Neutrophil (primary cell): ENCODE results near the gene SLC38A5.

ENCODE experiments used
- H3K27ac ChIP-seq: fragments of 200-600 bp; sonication (generic); 2 replicates; pipeline ENCODE4 v1.5.1; 2016; ENCODE audit warnings: mild to moderate bottlenecking, moderate library complexity
- H3K27me3 ChIP-seq: fragments of 200-600 bp; sonication (generic); 2 replicates; pipeline ENCODE4 v1.6.0; 2016; ENCODE audit warnings: mild to moderate bottlenecking
- H3K36me3 ChIP-seq: fragments of 200-600 bp; sonication (generic); 2 replicates; pipeline ENCODE4 v1.5.1; 2017
- H3K4me1 ChIP-seq, 2 experiments: fragments of 200-600 bp in 1 of 2; sonication (generic) in 1 of 2; 1 replicate in 1 of 2; 2 replicates in 1 of 2; pipeline versions ENCODE4 v1.5.1 to v1.6.1; 2013 to 2016; ENCODE audit warnings: low read depth in 1 of 2, low read length in 1 of 2, mild to moderate bottlenecking in 1 of 2, moderate library complexity in 1 of 2; ENCODE audit not compliant: control insufficient read depth in 1 of 2, insufficient read depth in 1 of 2
- H3K4me3 ChIP-seq, 2 experiments: fragments of 200-600 bp in 1 of 2; sonication (generic) in 1 of 2; 1 replicate in 1 of 2; 2 replicates in 1 of 2; pipeline ENCODE4 v1.5.1; 2013 to 2016; ENCODE audit warnings: low read depth in 1 of 2, low read length in 1 of 2, mild to moderate bottlenecking in 1 of 2, moderate library complexity in 1 of 2
- H3K9me3 ChIP-seq: fragments of 200-600 bp; sonication (generic); 2 replicates; pipeline ENCODE4 v1.5.1; 2016
- TF ChIP-seq, protein P1 (sequence below): fragments of 200-600 bp; sonication (generic); IDR thresholded peaks from 2 replicates; pipeline ENCODE4 v1.5.1; 2016; ENCODE audit warnings: antibody characterized with exemption

The SLC38A5 gene

DNA sequence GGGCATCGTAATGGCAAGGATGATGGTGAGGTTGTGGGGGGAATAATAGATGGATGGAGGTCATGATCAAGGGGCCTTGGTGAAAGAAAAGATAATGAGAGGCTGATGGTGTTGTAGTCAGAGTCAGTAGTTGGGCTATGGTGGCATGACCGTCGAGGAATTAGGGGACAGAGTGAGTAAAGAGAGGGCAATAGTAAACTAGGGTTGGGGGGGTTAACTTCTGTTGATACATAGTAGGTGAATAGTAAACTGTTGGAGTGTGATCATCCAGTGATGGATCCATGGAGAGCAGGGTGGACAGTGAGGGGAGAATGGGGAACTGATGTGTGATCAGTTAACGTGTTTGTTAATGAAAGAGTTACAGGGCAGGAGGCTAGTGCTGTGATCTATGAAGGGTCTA, 6.9 kb upstream of the SLC38A5 start:
- Histone ChIP-seq H3K27ac (no peak overlapping the region), H3K4me3 (no peak overlapping the region)

DNA sequence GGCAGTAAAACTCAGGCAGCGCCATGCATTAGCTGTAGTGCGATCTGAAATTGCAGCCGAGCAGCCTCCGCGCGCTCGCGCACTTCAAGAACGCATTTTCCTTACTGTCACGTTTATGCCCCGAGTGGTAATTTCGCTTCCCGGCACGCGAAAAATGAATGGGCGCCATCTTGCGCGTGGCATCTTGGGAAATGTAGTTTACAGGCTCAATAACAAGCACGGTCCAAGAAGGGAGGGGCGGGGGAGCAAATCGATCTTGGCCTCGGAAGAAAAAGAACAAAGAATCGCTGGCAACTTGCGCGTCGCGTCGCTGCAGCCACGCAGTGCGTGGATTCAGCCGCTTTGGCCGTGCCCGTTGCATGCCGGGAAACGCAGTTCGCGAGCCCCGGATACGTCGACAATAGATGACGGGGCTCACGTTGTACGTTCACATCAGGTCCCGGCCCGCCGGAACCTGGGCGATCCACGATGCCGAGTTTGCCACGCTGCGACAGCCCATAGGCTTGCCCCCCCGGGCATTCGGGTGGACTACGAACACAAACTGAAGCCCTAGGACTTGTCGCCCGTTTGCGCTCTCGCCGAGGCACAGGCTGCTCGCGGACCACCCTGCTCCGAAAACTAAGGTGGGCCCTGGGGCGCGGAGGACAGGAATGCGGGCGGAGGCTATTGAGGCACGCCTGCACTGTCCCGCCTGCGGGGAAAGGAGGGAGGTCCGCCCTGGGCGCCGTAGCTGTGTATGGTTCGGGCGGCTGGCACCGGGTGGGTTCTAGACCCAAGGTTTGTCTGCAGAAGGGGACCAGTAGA, 5.9 kb upstream of the SLC38A5 start, which contains the start of gene FTSJ1:
Gene FTSJ1, plus strand, starts transcription at position 426 of the 804 bp plus-strand sequence. CDS start 1,849 bp downstream, outside the sequence.
- TF ChIP-seq, protein P1, sequence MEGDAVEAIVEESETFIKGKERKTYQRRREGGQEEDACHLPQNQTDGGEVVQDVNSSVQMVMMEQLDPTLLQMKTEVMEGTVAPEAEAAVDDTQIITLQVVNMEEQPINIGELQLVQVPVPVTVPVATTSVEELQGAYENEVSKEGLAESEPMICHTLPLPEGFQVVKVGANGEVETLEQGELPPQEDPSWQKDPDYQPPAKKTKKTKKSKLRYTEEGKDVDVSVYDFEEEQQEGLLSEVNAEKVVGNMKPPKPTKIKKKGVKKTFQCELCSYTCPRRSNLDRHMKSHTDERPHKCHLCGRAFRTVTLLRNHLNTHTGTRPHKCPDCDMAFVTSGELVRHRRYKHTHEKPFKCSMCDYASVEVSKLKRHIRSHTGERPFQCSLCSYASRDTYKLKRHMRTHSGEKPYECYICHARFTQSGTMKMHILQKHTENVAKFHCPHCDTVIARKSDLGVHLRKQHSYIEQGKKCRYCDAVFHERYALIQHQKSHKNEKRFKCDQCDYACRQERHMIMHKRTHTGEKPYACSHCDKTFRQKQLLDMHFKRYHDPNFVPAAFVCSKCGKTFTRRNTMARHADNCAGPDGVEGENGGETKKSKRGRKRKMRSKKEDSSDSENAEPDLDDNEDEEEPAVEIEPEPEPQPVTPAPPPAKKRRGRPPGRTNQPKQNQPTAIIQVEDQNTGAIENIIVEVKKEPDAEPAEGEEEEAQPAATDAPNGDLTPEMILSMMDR: peak; percentile 15
- Histone ChIP-seq H3K9me3 (no peaks in the 10 kb centered on the region), H3K27ac (peak within 1 kb of the TSS; percentile 93), H3K36me3 (no peaks in the 10 kb centered on the region), H3K4me3 (peak within 1 kb of the TSS; percentile 75), H3K27me3 (no peaks in the 10 kb centered on the region), H3K4me1 (peaks cover 9 to 14% of the 10 kb centered on the region in 2 experiments)

More for the DNA sequence above, 6.9 kb upstream of the SLC38A5 start:
- Histone ChIP-seq H3K9me3 (no peaks in the 10 kb centered on the region), H3K36me3 (peaks cover 9% of the 10 kb centered on the region), H3K27me3 (no peaks in the 10 kb centered on the region), H3K4me1 (peaks cover 9 to 14% of the 10 kb centered on the region in 2 experiments)
- TF ChIP-seq, protein P1: no peak

DNA sequence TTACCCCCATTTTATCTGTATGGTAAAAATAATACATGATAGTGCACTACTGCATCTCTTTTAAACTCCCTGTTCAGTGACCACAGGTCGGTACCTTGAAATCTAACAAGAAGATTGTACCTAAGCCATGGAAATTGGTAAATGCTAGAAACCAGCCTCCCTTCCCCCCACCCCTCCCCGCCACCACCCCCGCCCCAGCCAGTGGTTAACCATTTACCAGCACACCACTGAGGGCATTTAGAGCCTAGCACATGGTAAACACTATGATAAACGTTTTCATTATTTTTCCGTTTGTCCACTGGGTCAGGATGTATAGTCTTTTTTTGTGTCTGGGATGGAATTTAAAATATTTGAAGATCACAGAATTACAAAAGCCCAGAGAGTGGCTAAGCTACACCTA, 5.2 kb upstream of the SLC38A5 start:
- TF ChIP-seq, protein P1: no peak
- Histone ChIP-seq H3K4me1 (peaks cover 9 to 14% of the 10 kb centered on the region in 2 experiments), H3K27me3 (no peaks in the 10 kb centered on the region), H3K9me3 (no peaks in the 10 kb centered on the region), H3K27ac (peak overlapping the region; percentile 93), H3K36me3 (no peaks in the 10 kb centered on the region), H3K4me3 (peak overlapping the region; percentile 75)

DNA sequence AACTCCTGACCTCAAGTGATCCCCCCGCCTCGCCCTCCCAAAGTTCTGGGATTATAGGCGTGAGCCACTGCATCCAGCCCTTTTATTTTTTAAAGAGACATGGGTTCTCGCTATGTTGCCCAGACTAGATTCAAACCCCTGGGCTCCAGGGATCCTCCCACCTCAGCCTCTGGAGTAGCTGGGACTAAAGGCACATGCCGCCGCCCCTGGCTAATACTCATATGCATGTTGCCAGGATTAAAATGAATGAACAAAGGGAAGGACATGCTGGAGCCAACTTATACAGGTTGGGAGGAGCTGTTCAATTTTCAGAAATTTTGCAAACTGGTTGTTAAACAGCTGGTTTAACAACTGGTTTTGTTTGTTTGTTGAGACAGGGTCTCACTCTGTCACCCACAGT, 4.5 kb upstream of the SLC38A5 start:
- H3K9me3 ChIP-seq: no peaks in the 10 kb centered on the region
- peaks cover 9 to 14% of the 10 kb centered on the region in 2 experiments for H3K4me1 ChIP-seq
- H3K4me3 ChIP-seq: no peak overlapping the region
- no peaks in the 10 kb centered on the region for H3K36me3 ChIP-seq
- H3K27me3 ChIP-seq: no peaks in the 10 kb centered on the region
- H3K27ac ChIP-seq: no peak overlapping the region
- TF ChIP-seq, protein P1: no peak

DNA sequence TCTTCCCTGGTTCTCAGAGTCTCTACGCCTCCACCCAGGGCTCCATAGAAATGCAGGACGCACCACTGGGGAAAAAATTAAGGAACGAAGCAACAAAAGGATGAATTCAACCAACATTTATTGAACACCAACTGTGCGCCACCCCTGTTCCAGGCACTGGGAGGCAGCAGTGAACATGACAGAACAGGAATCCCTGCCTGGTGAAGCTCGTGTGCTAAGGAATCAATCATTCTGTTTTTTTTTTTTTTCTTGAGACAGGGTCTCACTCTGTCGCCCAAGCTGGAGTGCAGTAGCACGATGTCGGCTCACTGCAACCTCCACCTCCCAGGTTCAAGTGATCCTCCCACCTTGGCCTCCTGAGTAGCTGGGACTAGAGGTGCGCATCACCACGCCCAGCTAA, 4.1 kb upstream of the SLC38A5 start:
- H3K27ac ChIP-seq: no peak overlapping the region
- no peaks in the 10 kb centered on the region for H3K27me3 ChIP-seq
- H3K36me3 ChIP-seq: no peaks in the 10 kb centered on the region
- no peak overlapping the region for H3K4me3 ChIP-seq
- no peaks in the 10 kb centered on the region for H3K9me3 ChIP-seq
- TF ChIP-seq, protein P1: no peak
- peaks cover 10 to 14% of the 10 kb centered on the region in 2 experiments for H3K4me1 ChIP-seq
